GM21619 (cell line): ENCODE data around the gene TIMM17A.

ENCODE experiments used
- ATAC-seq: cut with Tn5 transposase; IDR thresholded peaks from one replicate; pipeline ENCODE4 v1.9.1; 2021; ENCODE audit not compliant: unreplicated experiment

Gene TIMM17A

GRCh38 chr1:201982623-201983379 is 27.5 kb downstream of the TIMM17A start, which contains the start of gene RNPEP:
RNPEP (plus strand) TSS chr1:201982648; CDS start chr1:201982667, 19 bp downstream.
- peak; percentile 73 for ATAC-seq

GRCh38 chr1:201983380-201983805 is 28.1 kb downstream of the TIMM17A start:
- ATAC-seq, result no peak

- no peak for ATAC-seq
Measured at GRCh38 chr1:201984446-201984845, 29.1 kb downstream of the TIMM17A start.

- ATAC-seq, result no peak
Measured at GRCh38 chr1:201985355-201985754, 30.1 kb downstream of the TIMM17A start.

GRCh38 chr1:201988601-201989000 is 33.3 kb downstream of the TIMM17A start:
- ATAC-seq, result no peak

- ATAC-seq, result no peak
Measured at GRCh38 chr1:201989354-201990128, 34.2 kb downstream of the TIMM17A start.

- ATAC-seq, result no peak
Measured at GRCh38 chr1:201990427-201990826, 35.1 kb downstream of the TIMM17A start.

GRCh38 chr1:201999625-202000238 is 44.4 kb downstream of the TIMM17A start:
- ATAC-seq, result no peak

GRCh38 chr1:202002507-202002906 is 47.2 kb downstream of the TIMM17A start:
- no peak for ATAC-seq

GRCh38 chr1:202004711-202005110 is 49.4 kb downstream of the TIMM17A start:
- no peak for ATAC-seq

GRCh38 chr1:202005958-202006357 is 50.7 kb downstream of the TIMM17A start:
- no peak for ATAC-seq

GRCh38 chr1:202007304-202007703 is 52.0 kb downstream of the TIMM17A start:
- ATAC-seq, result no peak

GRCh38 chr1:202007805-202008489 is 52.6 kb downstream of the TIMM17A start:
- ATAC-seq, result no peak

GRCh38 chr1:202009326-202010179 is 54.2 kb downstream of the TIMM17A start:
- ATAC-seq, result peak; percentile 34

GRCh38 chr1:202010180-202011015 is 55.1 kb downstream of the TIMM17A start, which contains the start of gene ELF3:
ELF3 (plus strand) TSS chr1:202010587; CDS start chr1:202011137, 550 bp downstream.
- peak; percentile 92 for ATAC-seq

GRCh38 chr1:202011994-202012393 is 56.7 kb downstream of the TIMM17A start:
- no peak for ATAC-seq

GRCh38 chr1:202012544-202013478 is 57.5 kb downstream of the TIMM17A start:
- no peak for ATAC-seq

GRCh38 chr1:202013603-202014002 is 58.3 kb downstream of the TIMM17A start:
- no peak for ATAC-seq
